ENCODE data around the gene PDXK.

DNA sequence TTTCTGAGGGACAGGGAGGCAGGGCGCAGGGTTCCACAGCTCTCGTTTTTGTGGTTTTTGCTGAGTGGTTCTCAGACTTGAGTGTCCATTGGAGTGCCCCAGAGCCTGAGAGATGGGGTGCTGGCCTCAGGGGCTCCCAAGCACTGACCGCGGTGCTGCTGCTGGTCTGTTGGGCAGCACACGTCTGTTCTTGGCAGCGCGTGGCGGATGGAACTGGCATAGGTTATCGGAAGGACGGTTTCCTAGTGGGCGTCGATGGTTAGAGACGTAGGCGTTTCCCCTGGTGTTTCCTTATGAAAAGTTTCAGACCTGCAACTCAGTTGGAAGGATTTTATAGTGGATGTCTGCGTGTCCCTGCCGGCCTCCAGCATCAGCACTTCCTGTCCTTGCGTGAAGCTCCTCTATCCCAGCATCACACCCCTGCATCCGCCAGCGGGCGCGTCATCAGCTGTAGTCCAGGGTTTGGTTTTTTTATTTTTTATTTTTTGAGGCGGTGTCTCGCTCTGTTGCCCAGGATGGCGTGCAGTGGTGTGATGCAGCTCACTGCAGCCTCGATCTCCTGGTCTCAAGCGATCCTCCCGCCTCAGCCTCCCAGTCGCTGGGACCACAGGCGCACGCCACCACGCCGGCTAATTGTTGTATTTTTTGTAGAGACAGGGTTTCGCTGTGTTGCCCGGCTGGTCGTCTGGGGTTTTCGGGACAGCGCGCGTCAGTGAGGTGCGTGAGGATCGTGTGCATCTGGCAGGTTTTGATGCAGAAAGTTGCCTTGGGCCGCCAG is 82.3 kb downstream of the PDXK start:
- TF ChIP-seq YY1 (IDR thresholded peaks at IDR 0.05; ENCODE audit: low read depth): no peak
- no peak for TF ChIP-seq TEAD4 (IDR thresholded peaks at IDR 0.05)
- TF ChIP-seq, protein P1, sequence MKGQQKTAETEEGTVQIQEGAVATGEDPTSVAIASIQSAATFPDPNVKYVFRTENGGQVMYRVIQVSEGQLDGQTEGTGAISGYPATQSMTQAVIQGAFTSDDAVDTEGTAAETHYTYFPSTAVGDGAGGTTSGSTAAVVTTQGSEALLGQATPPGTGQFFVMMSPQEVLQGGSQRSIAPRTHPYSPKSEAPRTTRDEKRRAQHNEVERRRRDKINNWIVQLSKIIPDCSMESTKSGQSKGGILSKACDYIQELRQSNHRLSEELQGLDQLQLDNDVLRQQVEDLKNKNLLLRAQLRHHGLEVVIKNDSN (IDR thresholded peaks at IDR 0.05): no peak
- no peak for TF ChIP-seq TAF1 (IDR thresholded peaks at IDR 0.05; ENCODE audit: low read depth)
- TF ChIP-seq ZBTB7A (IDR thresholded peaks at IDR 0.05; ENCODE audit: low read depth): no peak

All from Ishikawa (cell line).